Astrocyte (in vitro differentiated cells and primary cell): ENCODE results near the gene EYA2.

ENCODE experiments used
- EZH2 ChIP-seq: IDR thresholded peaks from 2 replicates; pipeline ENCODE4 v1.6.1; 2012; ENCODE audit warnings: mild to moderate bottlenecking, low read length, inconsistent platforms; ENCODE audit not compliant: insufficient read depth
- TF ChIP-seq, protein P1 (sequence below): IDR thresholded peaks from 2 replicates; pipeline ENCODE4 v1.5.1; 2011; ENCODE audit warnings: low read depth, mild to moderate bottlenecking, inconsistent platforms, low read length, moderate library complexity; ENCODE audit not compliant: insufficient read depth

DNA sequence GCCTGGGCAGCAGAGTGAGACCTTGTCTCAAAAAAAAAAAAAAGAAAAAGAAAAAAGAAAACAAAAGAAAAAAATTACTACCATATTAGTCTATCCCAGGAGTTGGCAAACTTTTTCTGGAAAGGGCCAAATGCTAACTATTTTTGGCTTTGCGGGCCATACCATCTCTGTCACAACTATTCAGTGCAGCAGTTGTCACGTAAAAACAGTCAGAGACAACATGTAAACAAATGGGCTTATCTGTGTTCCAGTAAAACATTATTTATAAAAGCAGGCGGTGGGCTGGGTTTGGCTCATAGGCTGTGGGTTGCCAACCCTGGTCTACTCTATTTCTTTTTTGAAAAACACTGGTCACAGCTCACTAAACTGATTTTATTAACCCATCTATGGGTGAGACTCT, 53.4 kb downstream of the EYA2 start:
- TF ChIP-seq, protein P1, sequence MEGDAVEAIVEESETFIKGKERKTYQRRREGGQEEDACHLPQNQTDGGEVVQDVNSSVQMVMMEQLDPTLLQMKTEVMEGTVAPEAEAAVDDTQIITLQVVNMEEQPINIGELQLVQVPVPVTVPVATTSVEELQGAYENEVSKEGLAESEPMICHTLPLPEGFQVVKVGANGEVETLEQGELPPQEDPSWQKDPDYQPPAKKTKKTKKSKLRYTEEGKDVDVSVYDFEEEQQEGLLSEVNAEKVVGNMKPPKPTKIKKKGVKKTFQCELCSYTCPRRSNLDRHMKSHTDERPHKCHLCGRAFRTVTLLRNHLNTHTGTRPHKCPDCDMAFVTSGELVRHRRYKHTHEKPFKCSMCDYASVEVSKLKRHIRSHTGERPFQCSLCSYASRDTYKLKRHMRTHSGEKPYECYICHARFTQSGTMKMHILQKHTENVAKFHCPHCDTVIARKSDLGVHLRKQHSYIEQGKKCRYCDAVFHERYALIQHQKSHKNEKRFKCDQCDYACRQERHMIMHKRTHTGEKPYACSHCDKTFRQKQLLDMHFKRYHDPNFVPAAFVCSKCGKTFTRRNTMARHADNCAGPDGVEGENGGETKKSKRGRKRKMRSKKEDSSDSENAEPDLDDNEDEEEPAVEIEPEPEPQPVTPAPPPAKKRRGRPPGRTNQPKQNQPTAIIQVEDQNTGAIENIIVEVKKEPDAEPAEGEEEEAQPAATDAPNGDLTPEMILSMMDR = no peak
- no peak for TF ChIP-seq EZH2
